Measurements from ENCODE around the gene DPYSL5.

DNA sequence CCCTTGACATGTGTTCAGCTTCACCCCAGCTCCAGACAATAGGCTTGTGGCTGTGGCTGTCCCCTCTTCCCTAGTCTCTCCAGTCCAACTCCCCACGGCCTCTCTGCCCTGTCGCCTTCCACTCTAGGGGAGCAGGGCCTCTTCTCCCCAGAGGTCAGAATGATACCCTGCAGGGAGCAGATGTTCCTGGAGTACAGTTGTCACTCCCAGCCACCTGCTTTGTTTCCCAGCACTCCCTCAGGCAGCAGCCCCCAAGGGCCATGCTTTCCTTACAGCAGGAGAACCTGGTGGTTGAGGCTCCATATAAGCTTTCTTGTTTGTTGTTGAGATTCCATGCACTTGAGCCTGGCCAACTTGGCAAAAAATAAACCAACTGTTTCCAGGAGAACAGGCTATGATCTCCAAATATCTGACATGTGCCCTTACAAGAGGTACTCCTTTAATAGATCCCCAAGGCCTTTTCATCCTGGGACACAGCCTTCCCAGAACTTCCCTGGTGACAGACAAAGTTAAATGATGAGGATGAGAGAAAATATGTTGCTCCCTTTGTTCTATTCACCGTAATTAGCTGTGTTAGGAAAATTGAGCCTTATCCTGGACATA, 45.1 kb downstream of the DPYSL5 start:
- TF ChIP-seq, protein P1, sequence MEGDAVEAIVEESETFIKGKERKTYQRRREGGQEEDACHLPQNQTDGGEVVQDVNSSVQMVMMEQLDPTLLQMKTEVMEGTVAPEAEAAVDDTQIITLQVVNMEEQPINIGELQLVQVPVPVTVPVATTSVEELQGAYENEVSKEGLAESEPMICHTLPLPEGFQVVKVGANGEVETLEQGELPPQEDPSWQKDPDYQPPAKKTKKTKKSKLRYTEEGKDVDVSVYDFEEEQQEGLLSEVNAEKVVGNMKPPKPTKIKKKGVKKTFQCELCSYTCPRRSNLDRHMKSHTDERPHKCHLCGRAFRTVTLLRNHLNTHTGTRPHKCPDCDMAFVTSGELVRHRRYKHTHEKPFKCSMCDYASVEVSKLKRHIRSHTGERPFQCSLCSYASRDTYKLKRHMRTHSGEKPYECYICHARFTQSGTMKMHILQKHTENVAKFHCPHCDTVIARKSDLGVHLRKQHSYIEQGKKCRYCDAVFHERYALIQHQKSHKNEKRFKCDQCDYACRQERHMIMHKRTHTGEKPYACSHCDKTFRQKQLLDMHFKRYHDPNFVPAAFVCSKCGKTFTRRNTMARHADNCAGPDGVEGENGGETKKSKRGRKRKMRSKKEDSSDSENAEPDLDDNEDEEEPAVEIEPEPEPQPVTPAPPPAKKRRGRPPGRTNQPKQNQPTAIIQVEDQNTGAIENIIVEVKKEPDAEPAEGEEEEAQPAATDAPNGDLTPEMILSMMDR (IDR thresholded peaks at IDR 0.05): no peak
- TF ChIP-seq POLR2A (IDR thresholded peaks at IDR 0.05): no peak

Data from adrenal gland (tissue), 5 donors.